NCI-H748 (cell line): ENCODE measurements around the gene RPL18.
A peak's percentile ranks its signal among the peaks of the same experiment; 100 is the strongest.

Experiments
- DNase-seq: peaks from one replicate; lab custom pipeline; 2025; ENCODE audit not compliant: unreplicated experiment; lab: John Stamatoyannopoulos, UW

RPL18 gene

GRCh38 chr19:48630296-48631063 is 11.5 kb upstream of the RPL18 start:
- DNase-seq = no peak

GRCh38 chr19:48629599-48630295 is 10.8 kb upstream of the RPL18 start:
- peak; percentile 92 for DNase-seq

GRCh38 chr19:48629297-48629598 is 10.3 kb upstream of the RPL18 start:
- DNase-seq = no peak

- no peak for DNase-seq
Observed at GRCh38 chr19:48628486-48629296, 9.7 kb upstream of the RPL18 start.

- no peak for DNase-seq
Observed at GRCh38 chr19:48627865-48628314, 8.9 kb upstream of the RPL18 start.

GRCh38 chr19:48627201-48627864 is 8.4 kb upstream of the RPL18 start:
- DNase-seq = no peak

GRCh38 chr19:48625891-48626327 is 6.9 kb upstream of the RPL18 start:
- no peak for DNase-seq

GRCh38 chr19:48624791-48625723 is 6.1 kb upstream of the RPL18 start:
- peak; percentile 40 for DNase-seq

GRCh38 chr19:48624067-48624594 is 5.2 kb upstream of the RPL18 start:
- DNase-seq = peak; percentile 100

GRCh38 chr19:48623556-48624066 is 4.6 kb upstream of the RPL18 start:
- peak; percentile 50 for DNase-seq

- no peak for DNase-seq
Observed at GRCh38 chr19:48619692-48620585, 961 bp upstream of the RPL18 start.

GRCh38 chr19:48618278-48618915 is 581 bp downstream of the RPL18 start:
- peak; percentile 39 for DNase-seq

- no peak for DNase-seq
Observed at GRCh38 chr19:48617146-48617937, 1.6 kb downstream of the RPL18 start.

- no peak for DNase-seq
Observed at GRCh38 chr19:48616491-48617056, 2.4 kb downstream of the RPL18 start.

- DNase-seq = no peak
Observed at GRCh38 chr19:48616041-48616436, 2.9 kb downstream of the RPL18 start.

GRCh38 chr19:48615231-48616040 is 3.5 kb downstream of the RPL18 start:
- no peak for DNase-seq
